H7 (cell line): ENCODE results near the gene TLR7. TPM values are rescaled to one million over a fixed set of nuclear protein-coding genes. Genes with fewer than 3 reads are reported as not detected.

Source experiments
- DNase-seq: peaks from one replicate; pipeline ENCODE4 v3.0.0; 2012
- H3K27me3 ChIP-seq: 2 replicates; pipeline ENCODE4 v1.6.0; 2011; ENCODE audit warnings: mild to moderate bottlenecking, low read length; ENCODE audit not compliant: control insufficient read depth, insufficient read depth
- H3K36me3 ChIP-seq: replicated peaks from 2 replicates; pipeline ENCODE4 v1.5.1; 2011; ENCODE audit warnings: low read length; ENCODE audit not compliant: control insufficient read depth, insufficient read depth
- H3K4me3 ChIP-seq: 2 replicates; pipeline ENCODE4 v1.5.1; 2011; ENCODE audit warnings: low read depth, mild to moderate bottlenecking, control low read depth, low read length, moderate library complexity; ENCODE audit not compliant: insufficient read depth
- total RNA-seq: library from RNA; depleted of rRNA; stranded (reverse); fragments of >200 nt; shearing (Covaris generic); gene quantifications from 2 replicates; pipeline ENCODE4 v1.2.3, GENCODE V29; 2014

The TLR7 gene
- total RNA-seq, 1 experiment from 2014 or later, result not detected

DNA sequence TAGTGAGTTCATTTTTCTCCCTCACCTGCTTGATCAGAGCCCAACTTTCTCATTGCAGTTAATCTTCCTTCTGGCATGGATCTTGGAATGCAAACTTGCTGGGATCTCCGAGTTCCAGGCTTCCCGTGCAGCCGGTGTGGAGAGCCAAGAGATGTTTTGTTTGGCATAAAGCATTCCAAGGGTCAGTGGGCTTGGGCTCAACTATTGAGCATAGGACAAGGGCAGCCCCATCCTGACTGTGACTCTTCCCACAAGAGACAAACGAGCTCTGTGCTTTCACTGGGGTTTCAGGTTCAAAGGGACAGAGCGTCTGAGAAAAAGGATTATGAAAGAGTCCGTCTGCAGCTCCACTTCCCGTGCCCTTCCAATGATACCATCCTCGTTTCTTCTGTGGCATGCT lies 10.5 kb downstream of the TLR7 start:
- Histone ChIP-seq H3K27me3 (no peaks in the 10 kb centered on the region), H3K36me3 (no peaks in the 10 kb centered on the region), H3K4me3 (no peak overlapping the region)
- DNase-seq, result no peak

DNA sequence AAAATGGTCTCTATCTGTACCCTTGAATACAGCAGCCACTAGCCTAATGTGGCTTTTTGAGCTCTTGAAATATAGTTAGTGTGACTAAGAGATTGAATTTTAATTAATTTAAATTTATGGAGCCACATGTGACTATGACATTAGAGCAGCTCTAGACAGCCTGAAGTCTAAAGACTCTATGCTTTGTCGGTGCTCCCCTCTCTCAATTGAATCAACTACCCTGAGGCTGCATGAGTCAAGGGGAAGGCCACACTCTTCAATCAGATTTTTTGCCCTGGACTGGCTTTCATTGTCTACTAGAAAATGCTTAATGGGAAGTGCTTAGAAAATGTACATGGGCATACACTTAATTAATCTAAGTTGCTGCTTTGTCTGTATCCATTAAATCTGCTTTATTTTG lies 11.7 kb downstream of the TLR7 start:
- no peaks in the 10 kb centered on the region for H3K27me3 ChIP-seq
- no peaks in the 10 kb centered on the region for H3K36me3 ChIP-seq
- no peak for DNase-seq
- no peak overlapping the region for H3K4me3 ChIP-seq

DNA sequence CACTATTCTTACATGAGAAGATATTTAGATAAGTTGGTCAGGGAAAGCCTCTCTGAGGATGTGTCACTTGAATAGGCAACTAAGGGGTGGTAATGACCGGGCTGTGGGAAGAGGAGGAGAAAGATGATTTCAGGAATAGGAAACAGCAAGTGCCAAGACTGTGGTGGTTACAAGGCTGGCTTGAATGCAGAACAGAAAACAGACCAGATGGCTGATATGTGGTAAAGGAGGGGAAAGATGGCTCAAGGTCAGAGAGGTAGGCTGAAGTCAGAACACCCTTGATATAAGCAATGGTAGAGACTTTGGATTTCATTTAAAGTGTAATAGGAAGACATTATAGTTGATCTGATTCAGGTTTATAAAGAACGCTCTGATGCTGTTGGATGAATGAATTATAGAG lies 15.0 kb downstream of the TLR7 start:
- H3K4me3 ChIP-seq, result no peak overlapping the region
- H3K36me3 ChIP-seq, result no peaks in the 10 kb centered on the region
- DNase-seq, result no peak
- H3K27me3 ChIP-seq, result no peaks in the 10 kb centered on the region

DNA sequence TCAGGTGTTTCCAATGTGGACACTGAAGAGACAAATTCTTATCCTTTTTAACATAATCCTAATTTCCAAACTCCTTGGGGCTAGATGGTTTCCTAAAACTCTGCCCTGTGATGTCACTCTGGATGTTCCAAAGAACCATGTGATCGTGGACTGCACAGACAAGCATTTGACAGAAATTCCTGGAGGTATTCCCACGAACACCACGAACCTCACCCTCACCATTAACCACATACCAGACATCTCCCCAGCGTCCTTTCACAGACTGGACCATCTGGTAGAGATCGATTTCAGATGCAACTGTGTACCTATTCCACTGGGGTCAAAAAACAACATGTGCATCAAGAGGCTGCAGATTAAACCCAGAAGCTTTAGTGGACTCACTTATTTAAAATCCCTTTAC lies 18.6 kb downstream of the TLR7 start:
- no peaks in the 10 kb centered on the region for H3K27me3 ChIP-seq
- no peak overlapping the region for H3K4me3 ChIP-seq
- no peak for DNase-seq
- no peaks in the 10 kb centered on the region for H3K36me3 ChIP-seq

DNA sequence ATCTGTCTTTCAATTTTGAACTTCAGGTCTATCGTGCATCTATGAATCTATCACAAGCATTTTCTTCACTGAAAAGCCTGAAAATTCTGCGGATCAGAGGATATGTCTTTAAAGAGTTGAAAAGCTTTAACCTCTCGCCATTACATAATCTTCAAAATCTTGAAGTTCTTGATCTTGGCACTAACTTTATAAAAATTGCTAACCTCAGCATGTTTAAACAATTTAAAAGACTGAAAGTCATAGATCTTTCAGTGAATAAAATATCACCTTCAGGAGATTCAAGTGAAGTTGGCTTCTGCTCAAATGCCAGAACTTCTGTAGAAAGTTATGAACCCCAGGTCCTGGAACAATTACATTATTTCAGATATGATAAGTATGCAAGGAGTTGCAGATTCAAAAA lies 19.7 kb downstream of the TLR7 start:
- Histone ChIP-seq H3K36me3 (no peaks in the 10 kb centered on the region), H3K4me3 (no peak overlapping the region), H3K27me3 (no peaks in the 10 kb centered on the region)
- DNase-seq, result no peak

DNA sequence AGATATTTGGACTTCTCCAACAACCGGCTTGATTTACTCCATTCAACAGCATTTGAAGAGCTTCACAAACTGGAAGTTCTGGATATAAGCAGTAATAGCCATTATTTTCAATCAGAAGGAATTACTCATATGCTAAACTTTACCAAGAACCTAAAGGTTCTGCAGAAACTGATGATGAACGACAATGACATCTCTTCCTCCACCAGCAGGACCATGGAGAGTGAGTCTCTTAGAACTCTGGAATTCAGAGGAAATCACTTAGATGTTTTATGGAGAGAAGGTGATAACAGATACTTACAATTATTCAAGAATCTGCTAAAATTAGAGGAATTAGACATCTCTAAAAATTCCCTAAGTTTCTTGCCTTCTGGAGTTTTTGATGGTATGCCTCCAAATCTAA lies 20.3 kb downstream of the TLR7 start:
- no peaks in the 10 kb centered on the region for H3K27me3 ChIP-seq
- DNase-seq, result no peak
- H3K36me3 ChIP-seq, result no peaks in the 10 kb centered on the region
- no peak overlapping the region for H3K4me3 ChIP-seq

DNA sequence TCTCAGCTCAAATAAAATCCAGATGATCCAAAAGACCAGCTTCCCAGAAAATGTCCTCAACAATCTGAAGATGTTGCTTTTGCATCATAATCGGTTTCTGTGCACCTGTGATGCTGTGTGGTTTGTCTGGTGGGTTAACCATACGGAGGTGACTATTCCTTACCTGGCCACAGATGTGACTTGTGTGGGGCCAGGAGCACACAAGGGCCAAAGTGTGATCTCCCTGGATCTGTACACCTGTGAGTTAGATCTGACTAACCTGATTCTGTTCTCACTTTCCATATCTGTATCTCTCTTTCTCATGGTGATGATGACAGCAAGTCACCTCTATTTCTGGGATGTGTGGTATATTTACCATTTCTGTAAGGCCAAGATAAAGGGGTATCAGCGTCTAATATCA lies 20.9 kb downstream of the TLR7 start:
- no peak overlapping the region for H3K4me3 ChIP-seq
- H3K36me3 ChIP-seq, result no peaks in the 10 kb centered on the region
- DNase-seq, result no peak
- no peaks in the 10 kb centered on the region for H3K27me3 ChIP-seq

DNA sequence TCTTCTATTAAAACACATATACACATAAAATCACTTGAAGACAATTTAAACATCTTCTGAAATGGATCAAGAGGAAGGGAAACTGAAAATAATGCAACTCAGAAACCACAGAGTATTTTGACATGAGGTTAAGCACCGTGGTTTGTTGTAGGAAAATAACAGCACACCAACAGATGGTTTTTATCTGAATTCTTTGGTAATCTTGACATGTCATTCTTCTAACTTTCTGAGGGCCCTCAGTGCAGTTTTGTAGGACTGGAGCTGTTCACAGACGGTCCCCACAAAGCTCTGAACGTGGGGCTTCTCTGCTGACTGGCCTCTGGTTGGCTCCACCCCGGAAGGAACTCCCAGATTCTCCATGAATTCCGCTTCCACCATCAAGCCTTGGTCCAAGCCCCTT lies 23.6 kb downstream of the TLR7 start:
- no peaks in the 10 kb centered on the region for H3K27me3 ChIP-seq
- H3K36me3 ChIP-seq, result no peaks in the 10 kb centered on the region
- no peak overlapping the region for H3K4me3 ChIP-seq
- no peak for DNase-seq

DNA sequence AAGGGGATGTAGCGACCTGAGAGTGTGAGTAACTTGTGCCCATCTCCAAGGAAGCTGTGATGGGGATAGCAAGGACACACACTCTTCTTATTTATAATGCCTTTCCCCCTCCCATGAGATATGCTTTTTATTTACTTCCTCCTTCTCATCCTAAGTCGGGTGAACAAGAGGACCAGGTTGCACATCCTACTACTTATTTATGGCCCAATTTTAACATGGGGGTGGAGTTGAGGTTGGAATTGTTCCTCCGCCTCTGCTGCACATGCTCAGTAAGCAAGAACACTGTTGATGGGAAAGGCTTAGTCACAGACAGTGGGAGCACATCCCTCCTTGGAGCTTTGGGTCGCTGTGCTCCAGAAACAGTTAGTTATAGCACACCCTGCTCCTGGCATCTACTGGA lies 24.3 kb downstream of the TLR7 start:
- Histone ChIP-seq H3K36me3 (no peaks in the 10 kb centered on the region), H3K4me3 (no peak overlapping the region), H3K27me3 (no peaks in the 10 kb centered on the region)
- DNase-seq, result no peak

DNA sequence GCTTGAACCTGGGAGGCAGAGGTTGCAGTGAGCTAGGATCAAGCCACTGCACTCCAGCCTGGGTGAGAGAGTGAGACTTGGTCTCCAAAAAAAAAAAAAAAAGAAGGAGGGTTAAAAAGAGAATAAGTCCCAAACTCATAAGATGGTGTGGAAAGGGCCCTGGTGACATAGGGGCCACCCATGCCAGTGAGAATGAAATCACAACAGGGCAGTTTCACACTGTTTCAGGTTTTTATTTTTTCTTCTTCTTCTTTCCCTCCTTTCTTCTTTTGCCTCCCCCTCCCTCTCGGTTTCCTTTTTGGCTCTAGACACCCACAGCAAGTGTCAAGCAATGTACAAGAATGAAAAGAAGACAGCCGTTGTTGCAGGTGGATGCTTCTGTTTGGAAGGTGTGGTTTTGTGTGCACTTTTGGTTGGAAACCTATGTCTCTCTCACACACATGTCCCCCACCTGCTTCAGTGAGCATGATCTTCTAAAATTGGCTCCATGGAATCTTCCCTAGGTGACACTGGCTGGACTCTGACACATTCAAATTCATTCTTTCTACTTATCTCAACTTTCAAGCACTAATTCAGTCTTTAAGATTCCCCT lies 25.1 kb downstream of the TLR7 start:
- no peak overlapping the region for H3K4me3 ChIP-seq
- DNase-seq, result no peak

DNA sequence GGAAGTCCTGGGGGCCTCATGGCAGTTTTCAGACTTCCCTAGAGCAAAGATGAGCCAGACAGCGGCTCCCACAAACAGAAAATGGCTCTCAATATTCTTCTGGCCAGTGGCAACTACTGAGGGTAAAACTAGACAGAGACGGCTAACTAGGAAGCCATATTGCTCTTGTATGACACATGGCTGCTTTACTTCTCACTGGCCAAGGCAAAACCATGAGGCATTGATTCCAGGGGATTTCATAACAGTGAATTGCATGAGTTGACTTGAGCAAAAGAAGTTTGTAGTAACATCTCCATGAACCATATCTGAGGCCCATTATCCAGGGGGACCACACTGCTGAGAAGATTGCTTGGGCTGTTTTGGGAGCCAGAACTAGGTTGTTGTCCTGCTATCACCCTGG lies 25.8 kb downstream of the TLR7 start:
- no peaks in the 10 kb centered on the region for H3K36me3 ChIP-seq
- DNase-seq, result no peak
- H3K27me3 ChIP-seq, result no peaks in the 10 kb centered on the region
- H3K4me3 ChIP-seq, result no peak overlapping the region

More for the DNA sequence above, 25.1 kb downstream of the TLR7 start:
- H3K36me3 ChIP-seq, result no peaks in the 10 kb centered on the region
- H3K27me3 ChIP-seq, result no peaks in the 10 kb centered on the region

DNA sequence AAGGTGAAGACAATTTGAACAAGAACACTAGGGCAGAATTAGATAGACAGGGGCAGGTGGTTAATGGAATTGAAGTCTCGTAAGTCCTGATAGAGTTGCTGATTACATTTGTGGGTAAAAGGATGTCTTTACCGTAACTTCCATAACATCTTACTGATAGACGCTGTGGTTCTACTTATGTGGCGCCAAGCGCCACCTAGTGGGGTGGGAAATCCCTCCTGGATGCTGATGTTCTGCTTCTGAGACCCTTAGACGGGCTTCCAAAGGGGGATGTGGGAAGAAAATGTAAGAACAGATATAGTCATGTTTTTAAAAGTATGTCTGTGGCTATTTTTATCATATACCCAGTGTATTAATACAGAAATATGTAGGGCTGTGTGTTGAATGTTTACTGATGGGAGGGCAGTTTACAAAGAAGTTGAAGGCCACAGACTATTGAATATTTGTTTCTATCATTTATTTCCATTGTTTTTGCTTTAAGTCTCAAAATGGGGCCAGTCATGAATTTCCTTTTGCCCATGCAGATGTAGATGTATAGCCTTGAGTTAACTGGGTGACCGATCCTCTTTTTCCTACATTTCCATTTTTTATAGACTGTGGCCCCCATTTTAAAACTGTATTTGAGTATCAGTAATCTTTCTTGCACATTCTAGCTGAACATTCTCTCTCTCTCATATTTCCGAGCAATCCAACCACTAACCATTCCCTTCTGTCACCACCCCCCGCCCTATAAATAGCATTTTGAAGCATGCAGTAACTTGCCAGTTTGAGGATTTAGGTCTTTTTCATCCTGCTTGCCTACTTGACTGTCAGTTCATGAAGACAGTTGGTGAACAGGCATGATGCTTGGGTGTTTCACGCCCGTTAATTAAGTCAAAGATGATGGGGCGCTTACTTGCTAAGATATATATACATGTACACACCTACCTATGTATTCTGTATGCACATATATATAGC lies 27.5 kb downstream of the TLR7 start:
- Histone ChIP-seq H3K27me3 (no peaks in the 10 kb centered on the region), H3K36me3 (no peaks in the 10 kb centered on the region), H3K4me3 (no peak overlapping the region)
- peak; percentile 42 for DNase-seq

DNA sequence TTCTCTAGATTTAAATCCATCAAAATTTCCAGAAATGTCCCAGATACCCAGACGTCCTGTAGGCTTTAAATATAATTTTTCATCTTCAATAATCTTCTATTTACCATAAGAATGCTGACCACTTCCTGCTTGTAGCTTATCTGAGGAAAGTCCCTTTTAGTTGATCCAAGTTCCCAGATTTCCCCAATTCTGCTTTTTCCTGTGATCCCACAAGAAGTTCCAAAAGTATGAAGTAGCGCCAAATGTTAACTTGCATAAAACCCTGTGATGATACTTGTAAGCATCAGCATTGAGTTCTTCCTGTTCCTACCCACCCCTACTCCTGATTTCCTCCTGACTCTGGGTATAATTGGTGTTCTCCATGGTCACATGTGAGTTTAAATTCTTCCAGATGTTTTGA lies 29.0 kb downstream of the TLR7 start:
- Histone ChIP-seq H3K27me3 (no peaks in the 10 kb centered on the region), H3K36me3 (no peaks in the 10 kb centered on the region), H3K4me3 (no peak overlapping the region)
- no peak for DNase-seq

DNA sequence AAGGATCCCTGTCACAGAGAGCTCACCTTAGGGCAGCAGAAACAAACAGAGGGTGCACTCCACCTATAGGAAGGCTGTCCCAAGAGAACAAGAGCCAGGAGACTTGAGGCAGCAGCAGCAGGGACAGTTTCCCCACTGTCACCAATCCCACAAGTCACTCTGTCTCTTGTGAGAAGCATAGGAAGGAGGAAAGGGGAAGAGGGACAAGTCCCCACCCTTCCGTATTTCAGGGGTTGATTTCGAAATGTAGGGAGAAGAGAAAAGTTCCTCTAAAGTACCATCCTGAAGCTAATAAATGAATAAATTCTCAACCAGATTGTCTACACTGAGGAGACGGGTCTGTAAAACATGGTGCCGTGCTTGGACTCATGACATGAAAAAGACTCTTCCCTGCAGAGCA lies 30.1 kb downstream of the TLR7 start:
- H3K36me3 ChIP-seq, result no peaks in the 10 kb centered on the region
- no peak overlapping the region for H3K4me3 ChIP-seq
- DNase-seq, result no peak
- H3K27me3 ChIP-seq, result no peaks in the 10 kb centered on the region

DNA sequence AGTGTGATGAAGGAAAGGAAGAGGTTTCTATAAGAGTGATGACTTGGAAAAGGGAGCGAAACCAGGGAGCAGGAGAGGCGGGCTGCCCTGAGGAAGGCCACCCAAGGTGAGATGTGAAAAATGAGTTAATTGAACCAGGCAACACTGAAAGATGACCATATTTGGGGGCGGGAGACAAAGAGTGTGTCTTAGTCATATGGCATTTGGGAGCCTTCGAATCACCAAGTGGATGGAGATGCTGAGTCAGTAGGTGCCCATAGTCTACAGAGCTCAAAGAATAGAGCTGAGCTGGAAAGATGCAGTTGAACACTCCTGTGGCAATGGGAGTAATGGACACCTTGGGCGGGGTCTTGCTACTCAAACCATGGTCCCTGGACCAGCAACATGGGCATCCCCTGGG lies 31.2 kb downstream of the TLR7 start:
- H3K27me3 ChIP-seq, result no peaks in the 10 kb centered on the region
- no peak overlapping the region for H3K4me3 ChIP-seq
- no peaks in the 10 kb centered on the region for H3K36me3 ChIP-seq
- DNase-seq, result no peak
